GM21717 (cell line): ENCODE measurements around the gene CMTM4.

Experiments
- ATAC-seq: cut with Tn5 transposase; IDR thresholded peaks from one replicate; pipeline ENCODE4 v1.9.1; 2021; ENCODE audit warnings: mild to moderate bottlenecking, moderate library complexity; ENCODE audit not compliant: unreplicated experiment

CMTM4 gene

DNA sequence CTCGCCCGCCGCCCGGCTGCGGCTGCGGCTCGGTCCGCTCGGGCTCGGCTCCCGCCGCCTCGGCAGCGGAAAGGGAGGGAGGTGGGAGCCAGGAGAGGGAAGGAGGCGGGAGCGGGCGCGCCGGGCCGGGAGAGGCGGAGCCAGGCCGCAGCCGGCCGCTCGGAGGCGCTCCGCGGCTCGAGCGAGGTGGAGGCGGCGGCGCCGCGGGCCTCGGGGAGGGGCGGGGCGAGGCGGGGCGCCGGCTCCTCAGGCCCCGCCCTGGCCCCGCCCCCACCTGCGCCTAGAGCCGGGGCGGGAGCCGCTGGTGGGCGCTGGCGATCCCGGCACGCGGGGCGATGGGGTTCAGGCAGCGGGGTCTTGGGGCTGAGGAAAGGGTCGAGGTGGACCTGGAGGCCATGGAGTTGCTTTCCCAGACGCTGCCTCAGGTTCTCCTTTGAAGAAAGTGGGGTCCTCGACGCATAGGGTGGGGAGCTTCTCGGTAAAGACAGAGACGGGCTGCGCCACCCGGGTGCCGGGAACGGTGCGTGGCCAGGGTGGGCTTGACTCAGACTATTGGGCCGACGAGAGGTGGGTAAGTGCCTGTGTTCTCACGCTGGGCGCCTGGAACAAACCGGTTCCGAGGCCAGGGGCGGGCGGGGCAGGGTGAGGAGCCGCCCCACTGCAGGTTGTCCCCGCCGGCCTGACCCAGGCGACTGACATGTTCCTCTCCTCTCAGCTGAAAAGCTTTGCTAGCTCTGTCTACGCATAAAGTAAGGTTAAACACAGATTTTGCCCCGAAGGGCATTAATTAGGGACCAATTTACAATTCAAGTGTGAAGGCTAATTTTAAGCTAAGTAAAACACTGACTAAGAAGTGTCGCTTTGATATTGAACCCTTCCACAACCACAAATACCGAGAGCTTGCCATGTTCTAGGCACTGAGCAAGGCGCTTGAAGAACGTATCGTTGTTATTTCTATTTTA, at the start of gene CMTM4:
Gene CMTM4, minus strand, starts transcription at position 75 of the 962 bp plus-strand sequence. CDS start 218 bp downstream, outside the sequence.
- ATAC-seq: peak; percentile 84

GRCh38 chr16:66746048-66746447, 49.5 kb upstream of the CMTM4 start:
- no peak for ATAC-seq

DNA sequence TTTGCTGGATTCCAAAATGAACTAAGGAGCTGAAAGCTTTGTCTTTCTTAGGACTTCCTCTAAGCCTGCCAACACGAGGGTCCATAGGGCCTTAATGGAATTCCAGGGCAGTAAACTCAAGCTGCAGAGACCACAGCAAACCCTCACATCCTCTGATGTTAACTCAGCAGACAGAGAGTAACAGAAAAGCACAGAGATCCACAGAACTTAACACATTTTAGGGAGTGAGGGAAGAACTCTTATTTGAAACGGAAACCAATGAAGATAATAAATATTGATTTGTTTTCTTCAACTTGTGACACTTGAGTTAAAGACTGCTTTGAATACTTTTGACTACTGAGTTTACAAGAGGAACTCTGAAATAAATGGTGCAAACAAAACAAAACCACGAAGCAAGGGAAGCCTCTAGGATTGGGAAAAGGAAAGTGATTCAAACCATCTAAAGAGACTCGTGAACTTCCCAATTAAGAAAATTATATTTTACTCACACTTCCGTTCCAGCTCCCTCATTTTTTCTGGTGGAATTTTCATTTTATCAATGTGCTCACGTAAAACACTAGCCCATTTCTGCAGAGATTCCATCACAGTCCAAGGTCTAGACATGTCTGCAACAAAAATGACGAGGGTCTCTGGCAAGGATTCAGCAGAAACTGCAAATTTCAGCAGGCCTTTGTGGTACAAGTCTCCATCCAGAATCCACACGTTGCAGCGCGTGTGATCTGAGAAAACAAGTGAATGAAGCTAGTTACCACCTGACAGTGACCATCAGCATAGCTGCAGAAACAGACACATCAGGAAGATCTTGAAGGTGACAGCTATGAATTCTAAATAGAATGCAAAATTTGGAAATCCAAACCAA, 45.6 kb upstream of the CMTM4 start:
- ATAC-seq: no peak

GRCh38 chr16:66741169-66741900, 44.8 kb upstream of the CMTM4 start:
- ATAC-seq: no peak

- ATAC-seq: no peak
These were observed 44.0 kb upstream of the CMTM4 start for GRCh38 chr16:66740533-66740932.

GRCh38 chr16:66740010-66740409, 43.5 kb upstream of the CMTM4 start:
- ATAC-seq: no peak

DNA sequence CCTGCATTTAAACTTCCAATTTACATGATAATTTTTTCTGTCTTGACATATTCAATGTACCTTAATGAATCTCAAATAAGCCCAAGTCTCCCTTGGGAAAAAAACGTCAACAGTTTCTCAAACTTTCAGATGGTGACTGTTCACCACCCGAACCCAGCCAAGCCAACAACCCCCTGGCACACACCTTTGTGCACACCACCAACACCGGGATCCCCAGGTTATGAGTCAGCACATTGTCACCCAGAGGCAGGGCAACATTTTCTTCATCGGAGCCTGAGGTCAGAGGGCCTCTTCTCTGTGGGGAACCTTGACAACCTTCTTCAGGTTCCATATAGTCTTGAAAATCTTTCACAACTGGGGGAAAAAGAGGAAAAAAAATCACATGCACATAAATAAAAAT, 39.3 kb upstream of the CMTM4 start:
- no peak for ATAC-seq

DNA sequence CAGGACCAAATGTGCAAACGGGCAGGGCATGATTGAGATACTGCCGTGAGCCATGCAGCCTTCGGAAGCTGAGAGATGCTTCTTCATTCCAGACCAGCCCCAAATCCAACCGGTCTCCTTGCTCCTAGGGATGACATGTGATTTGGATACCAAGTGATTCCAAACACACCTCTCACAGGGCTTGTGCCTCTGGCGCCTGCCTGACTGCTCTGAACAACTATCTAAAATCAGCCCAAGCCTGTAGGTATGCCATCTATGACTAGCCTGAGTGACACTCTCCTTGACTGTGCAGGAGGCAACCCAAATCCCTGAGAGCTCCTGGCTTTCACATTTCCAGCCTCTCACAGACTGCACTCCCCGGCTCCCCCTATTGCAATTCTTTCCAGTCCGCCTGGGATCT, 34.6 kb upstream of the CMTM4 start:
- ATAC-seq: no peak

DNA sequence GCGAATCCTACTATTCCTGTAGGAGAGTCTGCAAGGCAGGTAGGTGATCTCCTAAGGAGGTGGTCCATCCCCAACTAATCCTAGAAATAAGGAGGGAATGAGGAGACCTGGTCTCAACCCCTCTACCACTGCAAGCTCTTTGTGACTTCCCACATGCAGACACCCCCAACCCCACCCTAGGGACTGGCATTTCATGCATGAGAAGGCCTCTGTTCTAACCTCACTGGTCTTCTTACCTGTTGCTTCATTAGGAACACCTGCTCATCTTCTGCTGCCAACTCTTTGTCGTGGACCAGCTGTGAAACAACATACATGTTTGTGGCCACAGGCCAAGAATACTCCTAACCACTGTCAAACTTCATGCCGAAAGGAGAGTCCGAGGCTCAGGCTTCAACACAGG, 32.3 kb upstream of the CMTM4 start:
- ATAC-seq: no peak

DNA sequence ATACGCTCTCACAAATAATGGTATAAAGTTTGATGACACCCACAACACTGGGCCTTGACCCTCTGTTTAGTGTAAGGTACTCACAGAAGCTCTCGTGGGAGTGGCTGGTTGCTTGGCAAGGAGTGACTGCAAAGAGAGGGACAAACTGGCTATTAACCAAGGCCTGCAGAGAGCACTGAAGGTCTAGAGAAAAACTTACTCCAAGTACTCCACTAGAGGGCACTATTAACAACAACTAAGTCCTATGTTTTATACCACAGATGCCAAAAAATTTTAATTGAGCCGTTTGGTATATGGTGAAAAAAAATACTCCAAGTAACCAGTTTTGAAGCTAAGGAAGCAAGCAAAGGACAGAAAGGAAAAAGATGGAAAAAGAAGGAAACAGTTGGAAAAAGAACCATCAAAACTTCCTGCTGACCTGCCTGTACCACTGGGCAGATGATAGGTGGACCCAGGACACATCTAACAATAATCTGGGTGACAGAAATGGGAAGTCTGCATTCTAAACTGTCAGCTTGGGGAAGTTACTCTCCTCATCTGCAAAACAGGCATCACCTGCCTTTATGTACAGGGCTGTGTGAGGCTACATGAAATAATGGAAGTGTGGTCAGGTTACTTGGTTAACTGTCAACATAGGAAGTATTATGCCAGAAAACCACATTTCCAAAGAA, 31.7 kb upstream of the CMTM4 start:
- no peak for ATAC-seq

DNA sequence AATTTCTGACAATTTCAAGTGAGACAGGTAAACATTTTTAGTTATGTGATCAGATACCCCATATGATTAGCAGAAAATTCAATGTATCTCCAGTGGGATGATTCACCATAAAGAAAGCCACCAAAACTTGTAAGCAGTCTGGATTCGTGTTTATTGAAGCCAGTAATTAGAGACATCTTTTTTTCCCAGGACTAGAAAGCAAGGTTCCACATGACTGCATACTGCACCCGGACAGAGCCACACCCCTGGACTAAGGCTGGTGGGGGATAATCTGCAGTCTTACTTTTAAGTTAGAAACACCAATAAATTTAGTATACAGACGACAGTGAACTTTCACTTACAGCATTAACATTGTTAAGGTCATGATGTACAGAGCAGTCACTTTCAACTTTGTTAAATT, 24.2 kb upstream of the CMTM4 start:
- ATAC-seq: no peak

- no peak for ATAC-seq
These were observed 22.7 kb upstream of the CMTM4 start for GRCh38 chr16:66719246-66719645.

DNA sequence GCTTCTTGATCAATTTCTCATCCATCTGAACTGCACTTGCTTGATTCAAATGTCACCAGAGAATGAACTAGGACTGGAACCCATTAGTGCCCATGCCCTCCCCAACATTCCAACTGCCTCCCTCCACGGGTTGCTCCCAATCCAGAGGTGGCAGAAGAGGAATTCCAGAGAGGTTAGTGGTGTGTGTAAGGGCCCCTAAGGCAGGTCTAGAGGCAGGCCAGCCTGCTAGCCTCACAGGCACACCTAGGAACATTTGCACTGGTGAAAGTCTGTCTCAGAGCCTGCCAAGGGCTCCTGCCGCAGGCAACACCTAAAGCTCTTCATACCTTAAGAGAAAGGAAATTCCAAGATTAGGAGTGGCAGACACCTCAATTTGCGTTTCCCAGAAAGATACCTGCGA, 21.2 kb upstream of the CMTM4 start:
- ATAC-seq: no peak

- ATAC-seq: no peak
These were observed 20.7 kb upstream of the CMTM4 start for GRCh38 chr16:66717112-66717675.

DNA sequence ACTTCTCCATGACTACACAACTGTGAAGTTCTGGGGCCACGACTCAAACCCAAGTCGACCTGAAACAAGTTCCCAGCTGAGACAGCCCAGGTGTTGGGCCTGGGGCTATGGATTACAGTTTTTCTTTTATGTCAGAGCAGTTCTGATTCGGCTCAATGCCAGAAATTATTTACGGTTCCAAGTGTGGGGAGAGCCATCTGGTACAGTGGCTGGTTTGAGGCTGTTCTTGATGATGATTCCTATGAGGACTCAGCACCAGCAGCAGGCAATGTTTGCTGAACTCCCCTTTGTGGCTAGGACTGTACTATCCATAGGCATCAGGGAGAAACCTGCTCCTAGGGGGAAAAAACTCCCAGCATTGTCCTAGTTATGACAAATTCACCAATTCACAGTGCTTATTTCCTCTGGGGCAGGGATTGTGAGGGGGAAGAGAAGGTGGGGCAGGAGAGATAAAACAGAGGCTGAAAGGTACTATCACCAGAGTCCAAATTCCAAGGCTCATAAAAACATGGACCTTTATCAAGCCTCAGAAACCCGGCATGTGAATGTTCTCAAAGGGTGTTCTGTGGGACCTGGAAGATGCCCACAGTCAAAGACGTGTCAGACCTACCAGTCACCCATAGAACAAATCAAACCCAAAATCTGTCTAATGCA, 18.2 kb upstream of the CMTM4 start:
- no peak for ATAC-seq

- ATAC-seq: no peak
These were observed 17.5 kb upstream of the CMTM4 start for GRCh38 chr16:66714062-66714461.

- ATAC-seq: no peak
These were observed 16.5 kb upstream of the CMTM4 start for GRCh38 chr16:66713076-66713475.

DNA sequence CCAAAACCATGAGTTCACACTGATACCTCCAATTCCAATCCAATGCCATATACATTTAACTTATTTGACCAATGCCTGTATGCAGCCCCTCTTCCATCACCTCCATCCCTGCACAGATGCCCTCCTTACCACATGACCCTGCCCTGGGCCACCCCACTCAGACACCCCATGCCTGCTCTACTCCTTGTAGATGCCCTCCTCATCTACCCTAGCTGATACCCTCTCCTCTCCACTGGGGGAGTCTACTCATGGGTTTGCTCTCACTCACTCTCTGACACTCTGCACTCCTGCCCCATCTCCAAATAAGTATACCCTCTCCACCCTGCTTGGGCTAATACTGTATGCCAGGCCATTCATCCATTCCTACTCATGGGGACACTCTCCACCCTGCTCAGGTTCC, 16.0 kb upstream of the CMTM4 start:
- no peak for ATAC-seq

DNA sequence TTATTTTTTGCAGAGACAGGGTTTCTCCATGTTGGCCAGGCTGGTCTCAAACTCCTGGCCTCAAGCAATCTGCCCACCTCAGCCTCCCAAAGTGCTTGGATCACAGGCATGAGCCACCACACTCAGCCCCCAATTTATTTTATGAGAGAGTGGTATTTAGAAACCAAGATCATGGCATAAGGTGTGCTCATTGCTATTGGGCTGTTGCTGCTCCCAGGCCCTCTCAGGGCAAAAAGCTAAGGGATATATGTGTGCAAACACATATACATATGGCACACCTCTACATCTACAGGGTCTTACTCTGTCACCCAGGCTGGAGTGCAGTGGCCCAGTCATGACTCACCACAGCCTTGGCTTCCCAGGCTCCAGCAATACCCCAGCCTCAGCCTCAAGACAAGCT, 15.0 kb upstream of the CMTM4 start:
- ATAC-seq: no peak

DNA sequence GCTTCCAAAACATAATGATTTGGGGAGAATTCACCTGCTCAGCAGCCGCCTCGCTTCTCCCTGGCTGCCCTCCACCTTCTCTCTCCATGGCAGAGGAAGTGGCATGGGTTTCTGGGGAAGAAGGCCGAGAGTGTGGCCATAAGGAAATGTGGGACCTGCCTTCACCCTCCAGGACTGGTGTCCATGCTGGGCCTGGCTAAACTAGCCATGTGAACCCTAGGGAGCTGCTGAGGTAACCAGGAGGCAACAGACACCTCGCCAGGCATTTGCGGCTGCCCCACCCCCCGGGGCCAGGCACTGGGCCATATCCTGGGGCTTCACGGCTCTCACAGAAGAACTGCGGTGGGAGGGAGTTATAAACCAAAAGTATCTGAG, 9.9 kb upstream of the CMTM4 start:
- no peak for ATAC-seq
